Effector memory CD4-positive, alpha-beta T cell (primary cell): Measurements from ENCODE around the gene RGS4.

Experiments used
- DNase-seq, 3 donors: peaks; one replicate each; pipeline ENCODE4 v3.0.0-alpha.2; 2020
- H3K27ac ChIP-seq: 2 replicates; pipeline ENCODE4 v1.7.0; 2013; ENCODE audit warnings: mild to moderate bottlenecking, low read length, moderate library complexity; ENCODE audit not compliant: insufficient read depth, poor library complexity, severe bottlenecking
- H3K27me3 ChIP-seq: replicated peaks from 2 replicates; pipeline ENCODE4 v1.7.0; 2013; ENCODE audit warnings: mild to moderate bottlenecking, low read length; ENCODE audit not compliant: insufficient read depth, control insufficient read depth, poor library complexity, severe bottlenecking
- H3K36me3 ChIP-seq: 2 replicates; pipeline ENCODE4 v1.7.0; 2013; ENCODE audit warnings: mild to moderate bottlenecking, low read length, moderate library complexity; ENCODE audit not compliant: control insufficient read depth, insufficient read depth
- H3K4me1 ChIP-seq: 2 replicates; pipeline ENCODE4 v1.7.0; 2013; ENCODE audit warnings: low read length, mild to moderate bottlenecking; ENCODE audit not compliant: control insufficient read depth, insufficient read depth, poor library complexity, severe bottlenecking
- H3K4me3 ChIP-seq: 2 replicates; pipeline ENCODE4 v1.7.0; 2013; ENCODE audit warnings: low read length, low read depth, mild to moderate bottlenecking; ENCODE audit not compliant: insufficient read depth, poor library complexity, severe bottlenecking
- H3K9me3 ChIP-seq: 2 replicates; pipeline ENCODE4 v1.7.0; 2013; ENCODE audit warnings: mild to moderate bottlenecking, low read length, moderate library complexity; ENCODE audit not compliant: control insufficient read depth
- total RNA-seq, 3 donors: gene quantifications; one replicate each; lab custom pipeline; 2026; lab: John Stamatoyannopoulos, UW

The RGS4 gene
- total RNA-seq = 0 reads per million in 3 donors

DNA sequence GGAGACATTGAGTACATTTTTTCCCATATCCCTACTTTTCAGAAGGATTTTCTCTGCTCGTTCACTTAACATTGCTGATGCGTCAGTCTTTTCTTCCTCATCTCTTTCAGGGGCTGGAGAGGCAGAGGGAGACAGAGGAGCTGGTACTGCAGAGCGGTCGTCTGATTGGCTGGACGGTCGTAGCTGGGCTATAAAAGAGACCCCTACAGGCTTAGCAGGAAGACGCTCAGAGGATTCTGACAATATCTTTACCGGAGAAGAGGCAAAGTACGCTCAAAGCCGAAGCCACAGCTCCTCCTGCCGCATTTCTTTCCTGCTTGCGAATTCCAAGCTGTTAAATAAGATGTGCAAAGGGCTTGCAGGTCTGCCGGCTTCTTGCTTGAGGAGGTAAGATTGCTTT is at the start of gene RGS4:
Gene RGS4 (plus strand): TSS at position 220 of the 400 bp plus-strand sequence. CDS start 124 bp downstream, at position 344.
- H3K36me3 ChIP-seq = no peaks in the 10 kb centered on the region
- no peak within 1 kb of the TSS for H3K27ac ChIP-seq
- no peak for DNase-seq
- no peaks in the 10 kb centered on the region for H3K27me3 ChIP-seq
- no peak within 1 kb of the TSS for H3K4me3 ChIP-seq
- no peaks in the 10 kb centered on the region for H3K9me3 ChIP-seq
- no peaks in the 10 kb centered on the region for H3K4me1 ChIP-seq

DNA sequence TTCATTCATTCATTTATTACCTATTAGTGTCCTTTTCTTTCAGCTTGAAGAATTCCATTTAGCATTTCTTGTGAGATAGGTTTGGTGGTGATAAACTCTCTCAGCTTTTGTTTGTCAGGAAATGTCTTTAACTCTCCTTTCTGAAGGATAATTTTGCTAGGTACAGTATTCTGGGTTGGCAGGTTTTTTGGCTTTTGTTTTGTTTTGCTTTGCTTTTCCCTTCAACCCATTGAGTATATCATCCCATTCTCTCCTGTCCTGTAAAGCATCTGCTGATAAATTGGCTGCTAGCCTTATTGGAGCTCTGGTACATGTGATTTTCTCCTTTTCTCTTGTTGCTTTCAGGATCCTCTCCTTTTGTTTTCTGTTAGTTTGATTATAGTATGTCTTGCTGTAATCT is 47.0 kb upstream of the RGS4 start:
- Histone ChIP-seq H3K27me3 (no peaks in the 10 kb centered on the region), H3K4me3 (no peak overlapping the region), H3K36me3 (no peaks in the 10 kb centered on the region), H3K4me1 (no peaks in the 10 kb centered on the region), H3K27ac (no peak overlapping the region), H3K9me3 (peaks cover 7% of the 10 kb centered on the region)
- DNase-seq = no peak

DNA sequence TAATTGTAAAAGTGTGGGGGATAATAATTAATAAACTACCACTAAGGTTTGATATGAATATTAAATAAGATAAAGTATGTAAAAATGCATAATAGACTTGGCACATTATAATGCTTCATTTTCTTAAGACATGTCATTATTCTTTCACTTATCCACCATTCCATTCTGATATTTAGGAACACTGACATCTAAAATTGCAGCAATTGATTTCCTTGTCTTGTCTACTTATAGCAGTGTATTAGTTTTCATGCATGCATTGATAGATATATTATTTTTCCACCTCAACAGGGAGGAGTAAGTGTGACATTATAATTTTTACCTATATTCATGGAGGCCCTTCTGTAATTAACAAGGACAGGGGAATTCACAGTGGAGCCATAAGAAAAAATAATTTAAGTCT is 41.6 kb upstream of the RGS4 start:
- Histone ChIP-seq H3K4me3 (no peak overlapping the region), H3K27me3 (no peaks in the 10 kb centered on the region), H3K27ac (no peak overlapping the region), H3K9me3 (peaks cover 7% of the 10 kb centered on the region), H3K4me1 (no peaks in the 10 kb centered on the region), H3K36me3 (no peaks in the 10 kb centered on the region)
- DNase-seq = no peak

DNA sequence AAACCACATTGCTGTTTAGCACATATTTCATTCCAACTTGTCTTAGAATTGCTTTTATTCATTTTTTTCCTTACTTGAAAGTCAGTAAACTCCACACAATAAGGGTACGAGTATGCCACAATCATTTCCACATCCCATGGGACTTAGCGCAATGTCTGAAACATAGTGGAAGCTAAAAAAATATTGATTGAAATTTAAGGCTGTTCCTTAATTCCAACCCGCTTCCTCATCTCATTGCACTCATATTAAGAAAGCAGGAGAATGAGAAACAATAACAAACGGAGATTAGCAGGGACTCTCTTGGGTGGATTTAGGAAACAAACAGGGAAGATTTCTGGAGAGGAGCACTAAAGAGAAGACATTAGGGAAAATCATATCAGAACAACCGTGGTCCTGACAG is 39.3 kb upstream of the RGS4 start:
- H3K4me3 ChIP-seq = no peak overlapping the region
- DNase-seq = no peak
- no peaks in the 10 kb centered on the region for H3K9me3 ChIP-seq
- H3K27ac ChIP-seq = no peak overlapping the region
- H3K36me3 ChIP-seq = no peaks in the 10 kb centered on the region
- no peaks in the 10 kb centered on the region for H3K4me1 ChIP-seq
- no peaks in the 10 kb centered on the region for H3K27me3 ChIP-seq

DNA sequence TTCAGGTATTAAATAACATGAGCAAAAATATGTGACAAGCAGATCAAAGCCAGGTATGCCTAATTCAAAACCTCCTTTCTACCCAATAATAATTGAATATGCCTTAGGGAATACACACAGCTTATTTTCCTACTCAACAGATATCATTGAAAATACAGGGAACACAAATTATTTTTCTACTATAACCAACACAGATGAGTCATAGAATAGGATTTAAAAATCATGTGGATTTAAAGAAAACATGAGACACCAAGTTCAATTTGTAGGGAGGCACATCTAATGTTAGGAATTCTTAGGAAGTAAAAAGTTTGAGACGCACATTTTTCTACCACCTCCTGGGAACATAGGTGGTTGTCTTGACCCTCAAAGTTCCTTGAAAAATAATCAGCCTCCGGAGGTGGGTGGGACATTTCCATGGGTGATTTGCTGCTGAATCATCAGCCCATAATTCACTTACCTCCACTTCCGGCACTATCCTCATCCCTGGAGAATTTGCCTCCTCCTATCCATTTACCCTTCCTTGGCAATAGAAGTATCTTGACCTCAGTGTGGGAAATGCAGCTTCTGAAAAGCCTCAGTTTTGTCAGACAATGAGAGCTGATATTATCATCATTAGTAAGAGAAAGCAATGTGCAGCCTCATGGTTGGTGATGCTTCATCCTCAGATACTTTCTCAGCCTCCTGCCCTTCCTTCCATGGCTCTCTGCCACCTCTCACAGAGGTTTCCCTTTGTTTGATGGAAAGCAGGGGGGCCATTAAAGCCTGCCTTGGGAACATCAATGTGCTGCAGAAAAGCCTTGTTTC is 33.5 kb upstream of the RGS4 start:
- H3K27ac ChIP-seq = no peak overlapping the region
- H3K9me3 ChIP-seq = no peaks in the 10 kb centered on the region
- H3K36me3 ChIP-seq = no peaks in the 10 kb centered on the region
- H3K4me3 ChIP-seq = no peak overlapping the region
- no peaks in the 10 kb centered on the region for H3K27me3 ChIP-seq
- no peak for DNase-seq
- no peaks in the 10 kb centered on the region for H3K4me1 ChIP-seq

- no peaks in the 10 kb centered on the region for H3K27me3 ChIP-seq
- H3K4me1 ChIP-seq = no peaks in the 10 kb centered on the region
- H3K36me3 ChIP-seq = no peaks in the 10 kb centered on the region
- DNase-seq = no peak
- no peak overlapping the region for H3K4me3 ChIP-seq
- no peak overlapping the region for H3K27ac ChIP-seq
- H3K9me3 ChIP-seq = no peaks in the 10 kb centered on the region
Observed at GRCh38 chr1:163036671-163037070, 32.5 kb upstream of the RGS4 start.

DNA sequence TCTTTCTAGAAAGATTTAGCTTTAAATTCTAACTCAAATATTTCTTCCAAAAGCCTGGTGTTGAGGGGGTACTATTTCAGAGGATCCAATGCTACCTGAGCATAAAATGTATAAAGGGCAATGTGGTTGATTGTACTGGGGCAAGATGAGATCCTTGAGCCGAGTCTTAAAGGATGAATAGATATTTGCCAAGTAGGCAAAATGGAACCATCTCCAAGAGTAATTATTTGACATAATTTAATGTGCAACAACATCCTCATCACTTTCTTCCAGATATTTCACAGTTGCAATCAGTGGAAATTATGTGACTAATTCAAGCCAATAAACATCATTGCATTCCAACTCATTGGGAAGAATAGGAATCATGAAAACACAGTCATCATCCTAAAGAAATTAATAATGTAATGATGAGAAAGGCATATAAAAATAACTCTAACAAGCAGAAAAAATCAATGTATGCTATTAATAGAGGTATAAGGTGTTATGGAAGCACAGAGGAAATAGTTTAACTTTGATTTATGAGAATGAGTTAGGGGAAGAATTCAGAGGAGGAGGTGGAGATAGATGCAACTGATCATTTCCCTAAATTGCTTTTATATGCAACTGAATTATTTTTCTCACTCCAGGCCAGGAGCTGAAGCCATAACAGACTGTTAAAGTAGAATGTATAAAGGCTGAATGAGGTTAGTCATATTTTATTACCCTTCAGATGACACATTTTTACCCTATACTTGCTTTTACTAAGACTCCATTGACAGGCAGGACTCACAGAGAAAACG is 30.0 kb upstream of the RGS4 start:
- Histone ChIP-seq H3K27ac (no peak overlapping the region), H3K4me3 (no peak overlapping the region), H3K9me3 (no peaks in the 10 kb centered on the region), H3K36me3 (no peaks in the 10 kb centered on the region), H3K4me1 (no peaks in the 10 kb centered on the region), H3K27me3 (no peaks in the 10 kb centered on the region)
- no peak for DNase-seq

DNA sequence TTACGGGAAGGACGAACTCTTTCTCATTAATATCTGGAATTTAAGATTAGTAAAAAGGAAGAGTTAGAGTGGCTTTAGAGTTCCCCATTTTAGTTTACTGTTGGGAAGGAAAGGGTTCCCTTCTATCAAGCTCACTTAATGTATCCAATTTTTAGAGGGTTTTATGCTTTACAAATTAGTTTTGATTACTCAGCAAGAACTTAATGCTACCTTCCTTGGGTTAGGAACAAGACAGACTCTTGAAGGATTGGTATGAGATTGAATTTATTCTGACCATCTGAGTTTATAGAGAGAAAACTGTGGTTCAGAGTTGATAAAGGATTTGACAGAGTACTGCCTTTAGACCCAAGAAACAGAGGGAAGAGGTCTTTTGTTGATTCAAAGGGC is 29.5 kb upstream of the RGS4 start:
- no peaks in the 10 kb centered on the region for H3K27me3 ChIP-seq
- H3K27ac ChIP-seq = no peak overlapping the region
- H3K9me3 ChIP-seq = no peaks in the 10 kb centered on the region
- no peaks in the 10 kb centered on the region for H3K36me3 ChIP-seq
- no peak for DNase-seq
- H3K4me3 ChIP-seq = no peak overlapping the region
- H3K4me1 ChIP-seq = no peaks in the 10 kb centered on the region

DNA sequence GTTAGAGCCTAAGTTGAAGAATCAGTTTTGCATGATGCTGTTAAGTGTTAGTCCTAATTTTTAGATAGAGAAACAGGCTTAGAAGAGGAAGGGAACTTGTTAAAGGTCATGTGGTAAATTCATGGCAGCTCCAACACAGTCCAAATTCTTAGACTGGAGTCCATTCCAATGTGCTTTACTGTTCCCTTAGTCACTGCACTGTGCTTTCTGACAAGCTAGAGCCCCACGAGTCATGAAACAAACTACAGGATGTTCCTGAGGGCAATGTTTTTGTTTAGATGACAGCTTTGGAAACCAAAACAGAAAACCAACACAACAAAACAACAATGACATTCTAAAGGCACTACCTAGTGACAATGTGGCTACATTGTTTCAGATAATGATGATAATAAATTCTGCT is 23.1 kb upstream of the RGS4 start:
- Histone ChIP-seq H3K27ac (no peak overlapping the region), H3K4me3 (no peak overlapping the region)
- no peak for DNase-seq

DNA sequence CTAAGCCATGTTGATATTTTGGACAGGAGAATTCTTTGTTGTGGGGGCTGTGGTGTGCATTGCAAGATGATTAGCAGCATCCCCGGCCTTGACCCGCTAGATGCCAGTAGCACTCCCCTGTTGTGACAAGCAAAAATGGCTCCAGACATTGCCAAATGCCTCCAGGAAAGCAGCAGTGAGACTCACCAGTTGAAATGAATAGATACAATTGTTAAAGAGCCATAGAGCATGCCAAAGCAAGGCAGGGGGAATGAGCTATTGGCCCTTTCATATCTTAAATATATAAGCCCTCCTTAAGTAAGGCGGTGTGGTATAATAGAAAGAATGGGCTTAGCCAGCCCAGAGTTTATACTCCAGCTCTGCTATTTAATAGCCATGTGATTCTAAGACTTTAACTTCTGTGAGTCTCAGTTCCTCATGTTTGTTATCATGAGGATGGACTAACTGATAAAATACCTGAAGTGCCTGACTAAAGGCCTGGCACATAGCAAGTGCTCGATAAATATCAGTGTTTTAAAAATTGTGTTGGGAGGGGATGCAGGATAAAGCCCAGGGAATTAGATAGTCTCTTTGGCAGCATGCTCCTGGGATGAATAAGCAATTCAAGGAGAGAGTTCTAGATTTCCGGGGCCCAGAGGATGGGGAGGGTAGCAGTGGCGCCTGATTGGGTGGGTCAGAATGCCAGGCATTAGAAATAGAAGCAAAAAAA is 21.1 kb upstream of the RGS4 start:
- Histone ChIP-seq H3K36me3 (no peaks in the 10 kb centered on the region), H3K4me1 (no peaks in the 10 kb centered on the region), H3K27ac (no peak overlapping the region), H3K4me3 (no peak overlapping the region), H3K27me3 (no peaks in the 10 kb centered on the region), H3K9me3 (no peaks in the 10 kb centered on the region)
- no peak for DNase-seq

More for the DNA sequence above, 23.1 kb upstream of the RGS4 start:
- Histone ChIP-seq H3K4me1 (no peaks in the 10 kb centered on the region), H3K9me3 (no peaks in the 10 kb centered on the region), H3K36me3 (no peaks in the 10 kb centered on the region), H3K27me3 (no peaks in the 10 kb centered on the region)
